ENCODE measurements around the gene PCDHGA5.
"Not testable (repeated sequence)": the region's sequence is repeated elsewhere in the genome, so short reads cannot be mapped to it uniquely, and the experiment has no call there.

The PCDHGA5 gene

DNA sequence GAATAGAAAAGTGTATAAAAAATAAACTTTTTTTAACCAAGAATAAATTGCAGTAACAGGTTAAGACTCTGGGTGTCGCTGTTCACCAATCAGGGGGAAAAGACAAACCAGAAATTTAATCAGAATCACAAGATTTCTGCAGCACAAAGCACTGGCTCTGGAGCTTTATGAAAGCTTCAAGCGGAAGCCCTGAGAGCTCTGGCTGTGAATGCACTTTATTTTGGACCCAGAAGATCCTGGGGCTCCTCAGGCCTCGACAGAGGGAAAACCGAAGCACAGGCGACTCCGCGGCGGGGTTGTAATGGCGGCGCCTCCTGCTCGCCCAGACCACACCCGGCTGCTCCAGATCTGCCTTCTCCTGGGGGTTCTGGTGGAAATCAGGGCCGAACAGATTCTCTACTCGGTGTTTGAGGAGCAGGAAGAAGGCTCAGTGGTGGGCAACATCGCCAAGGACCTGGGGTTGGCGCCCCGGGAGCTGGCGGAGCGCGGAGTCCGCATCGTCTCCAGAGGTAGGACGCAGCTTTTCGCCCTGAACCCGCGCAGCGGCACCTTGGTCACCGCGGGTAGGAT, 9.0 kb upstream of the PCDHGA5 start, which contains the start of gene PCDHGA4:
PCDHGA4 (plus strand) TSS at position 122 of the 570 bp plus-strand sequence; CDS start at position 209, 87 bp downstream.
- DNase-seq = no peak

DNA sequence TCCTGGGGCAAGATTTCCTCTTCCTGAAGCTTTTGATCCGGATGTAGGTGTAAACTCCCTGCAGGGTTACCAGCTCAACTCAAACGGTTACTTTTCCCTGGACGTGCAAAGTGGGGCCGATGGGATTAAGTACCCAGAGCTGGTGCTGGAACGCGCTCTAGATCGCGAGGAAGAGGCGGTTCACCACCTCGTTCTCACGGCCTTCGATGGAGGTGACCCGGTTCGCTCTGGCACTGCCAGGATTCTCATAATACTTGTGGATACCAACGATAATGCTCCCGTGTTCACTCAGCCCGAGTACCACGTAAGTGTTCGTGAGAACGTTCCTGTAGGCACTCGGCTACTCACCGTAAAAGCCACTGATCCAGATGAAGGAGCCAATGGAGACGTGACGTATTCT, 8.3 kb upstream of the PCDHGA5 start:
- no peak for DNase-seq

DNA sequence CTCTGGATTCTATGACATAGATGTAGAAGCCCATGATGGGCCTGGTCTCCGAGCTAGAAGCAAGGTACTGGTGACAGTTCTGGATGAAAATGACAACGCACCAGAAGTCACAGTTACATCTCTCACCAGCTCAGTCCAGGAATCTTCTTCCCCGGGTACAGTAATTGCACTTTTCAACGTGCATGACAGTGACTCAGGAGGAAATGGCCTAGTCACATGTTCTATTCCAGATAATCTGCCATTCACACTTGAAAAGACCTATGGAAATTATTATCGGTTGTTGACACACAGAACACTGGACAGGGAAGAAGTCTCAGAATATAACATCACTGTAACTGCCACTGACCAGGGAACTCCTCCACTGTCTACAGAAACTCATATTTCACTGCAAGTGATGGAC, 7.8 kb upstream of the PCDHGA5 start:
- DNase-seq = no peak

DNA sequence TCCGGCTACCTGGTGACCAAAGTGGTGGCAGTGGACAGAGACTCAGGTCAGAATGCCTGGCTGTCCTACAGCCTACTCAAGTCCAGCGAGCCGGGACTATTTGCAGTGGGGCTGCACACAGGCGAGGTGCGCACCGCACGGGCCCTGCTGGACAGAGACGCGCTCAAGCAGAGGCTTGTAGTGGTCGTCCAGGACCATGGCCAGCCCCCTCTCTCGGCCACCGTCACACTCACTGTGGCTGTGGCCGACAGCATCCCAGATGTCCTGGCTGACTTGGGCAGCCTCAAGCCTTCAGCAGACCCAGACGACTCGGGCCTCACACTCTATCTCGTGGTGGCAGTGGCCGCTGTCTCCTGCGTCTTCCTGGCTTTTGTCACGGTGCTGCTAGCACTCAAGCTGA, 7.0 kb upstream of the PCDHGA5 start:
- no peak for DNase-seq

GRCh38 chr5:141359790-141360426, 4.1 kb upstream of the PCDHGA5 start, which contains the start of gene PCDHGB2:
Gene PCDHGB2 (plus strand): TSS chr5:141359994. CDS start chr5:141360136, 142 bp downstream.
- DNase-seq = no peak

GRCh38 chr5:141360685-141361084, 3.3 kb upstream of the PCDHGA5 start:
- DNase-seq = no peak

DNA sequence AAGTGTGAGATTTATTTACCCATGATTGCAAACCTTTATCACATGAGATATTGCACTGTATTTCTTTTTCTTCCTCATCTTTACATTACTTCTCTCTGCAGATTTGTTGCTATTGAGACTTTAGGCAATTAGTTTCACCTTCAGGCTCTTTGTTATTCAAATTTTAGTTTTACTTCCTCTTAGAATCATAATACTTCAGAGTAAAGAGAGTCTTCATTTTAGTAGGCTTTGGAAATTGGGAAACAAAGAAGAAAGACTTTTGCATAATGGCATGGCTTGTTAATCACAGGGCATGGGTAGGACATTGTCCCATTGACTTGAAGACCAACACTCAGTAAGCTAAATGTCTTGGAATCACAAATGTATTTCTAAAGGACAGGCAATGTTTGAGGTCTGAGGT, 1.2 kb upstream of the PCDHGA5 start:
- no peak for DNase-seq

DNA sequence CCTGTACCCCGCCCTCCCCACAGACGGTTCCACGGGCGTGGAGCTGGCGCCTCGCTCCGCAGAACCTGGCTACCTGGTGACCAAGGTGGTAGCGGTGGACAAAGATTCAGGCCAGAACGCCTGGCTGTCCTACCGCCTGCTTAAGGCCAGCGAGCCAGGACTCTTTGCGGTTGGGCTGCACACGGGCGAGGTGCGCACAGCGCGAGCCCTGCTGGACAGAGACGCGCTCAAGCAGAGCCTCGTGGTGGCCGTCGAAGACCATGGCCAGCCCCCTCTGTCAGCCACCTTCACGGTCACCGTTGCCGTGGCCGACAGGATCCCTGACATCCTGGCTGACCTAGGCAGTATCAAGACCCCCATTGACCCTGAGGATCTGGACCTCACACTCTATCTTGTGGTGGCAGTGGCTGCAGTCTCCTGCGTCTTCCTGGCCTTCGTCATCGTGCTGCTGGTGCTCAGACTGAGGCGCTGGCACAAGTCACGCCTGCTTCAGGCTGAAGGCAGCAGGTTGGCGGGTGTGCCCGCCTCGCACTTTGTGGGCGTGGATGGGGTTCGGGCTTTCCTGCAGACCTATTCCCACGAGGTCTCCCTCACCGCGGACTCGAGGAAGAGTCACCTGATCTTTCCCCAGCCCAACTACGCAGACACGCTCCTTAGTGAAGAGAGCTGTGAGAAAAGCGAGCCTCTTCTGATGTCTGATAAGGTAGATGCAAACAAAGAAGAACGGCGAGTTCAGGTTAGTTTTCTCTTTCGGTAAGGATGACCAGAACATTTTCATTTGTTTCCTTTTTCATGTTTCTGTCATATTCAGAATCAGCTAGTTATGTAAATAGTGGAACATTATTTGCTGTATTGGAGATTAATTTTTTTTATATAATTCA, 2.3 kb downstream of the PCDHGA5 start:
- no peak for DNase-seq

- DNase-seq = no peak
Measured at GRCh38 chr5:141369994-141370848, 6.3 kb downstream of the PCDHGA5 start, which contains the start of gene PCDHGB3. Gene PCDHGB3 (plus strand): TSS chr5:141370242. CDS start chr5:141370395, 153 bp downstream.

DNA sequence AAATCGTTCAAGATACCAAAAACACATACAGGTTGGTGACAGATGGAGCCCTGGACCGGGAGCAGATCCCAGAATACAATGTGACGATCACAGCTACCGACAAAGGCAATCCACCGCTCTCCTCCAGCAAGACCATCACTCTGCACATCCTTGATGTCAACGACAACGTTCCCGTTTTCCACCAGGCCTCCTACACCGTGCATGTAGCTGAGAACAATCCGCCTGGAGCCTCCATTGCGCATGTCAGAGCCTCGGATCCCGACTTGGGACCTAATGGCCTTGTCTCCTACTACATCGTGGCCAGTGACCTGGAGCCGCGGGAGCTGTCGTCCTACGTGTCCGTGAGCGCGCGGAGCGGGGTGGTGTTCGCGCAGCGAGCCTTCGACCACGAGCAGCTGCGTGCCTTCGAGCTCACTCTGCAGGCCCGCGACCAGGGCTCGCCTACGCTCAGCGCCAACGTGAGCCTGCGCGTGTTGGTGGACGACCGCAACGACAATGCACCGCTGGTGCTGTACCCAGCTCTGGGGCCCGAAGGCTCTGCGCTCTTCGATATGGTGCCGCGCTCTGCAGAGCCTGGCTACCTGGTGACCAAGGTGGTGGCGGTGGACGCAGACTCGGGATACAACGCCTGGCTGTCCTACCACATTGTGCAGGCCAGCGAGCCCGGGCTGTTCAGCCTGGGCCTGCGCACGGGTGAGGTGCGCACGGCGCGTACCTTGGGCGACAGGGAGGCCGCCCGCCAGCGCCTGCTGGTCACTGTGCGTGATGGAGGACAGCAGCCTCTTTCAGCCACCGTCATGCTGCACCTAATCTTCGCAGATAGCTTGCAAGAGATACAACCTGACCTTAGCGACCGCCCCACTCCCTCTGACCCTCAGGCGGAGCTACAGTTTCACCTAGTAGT, 7.9 kb downstream of the PCDHGA5 start:
- DNase-seq = no peak

DNA sequence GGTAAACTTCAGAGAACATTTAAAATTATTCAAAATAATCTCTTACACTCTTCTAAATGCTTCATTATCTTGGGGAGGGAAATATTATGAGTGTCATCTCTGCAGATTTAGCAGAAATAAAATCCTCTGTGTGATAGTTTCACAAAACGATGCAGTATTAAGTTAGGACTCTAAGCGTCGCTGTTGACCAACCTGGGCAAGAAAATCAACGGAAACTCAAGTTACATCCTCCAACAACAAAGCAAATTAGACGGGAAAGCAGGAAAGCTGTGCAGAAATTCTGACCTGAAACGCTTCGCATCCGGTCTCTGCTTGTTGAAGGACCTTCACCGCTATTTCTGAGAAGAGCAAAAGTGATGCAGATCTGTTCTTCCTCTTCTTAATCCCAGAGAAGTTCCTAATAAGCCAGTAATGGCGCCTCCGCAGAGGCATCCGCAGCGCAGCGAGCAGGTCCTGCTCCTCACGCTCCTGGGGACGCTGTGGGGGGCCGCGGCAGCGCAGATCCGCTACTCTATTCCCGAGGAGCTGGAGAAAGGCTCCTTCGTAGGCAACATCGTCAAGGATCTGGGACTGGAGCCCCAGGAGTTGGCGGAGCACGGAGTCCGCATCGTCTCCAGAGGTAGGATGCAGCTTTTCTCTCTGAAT, 9.8 kb downstream of the PCDHGA5 start, which contains the start of gene PCDHGA6:
PCDHGA6 (plus strand) TSS at position 219 of the 645 bp plus-strand sequence; CDS start at position 412, 193 bp downstream.
- DNase-seq = no peak

GRCh38 chr5:141374627-141375026, 10.7 kb downstream of the PCDHGA5 start:
- no peak for DNase-seq

DNA sequence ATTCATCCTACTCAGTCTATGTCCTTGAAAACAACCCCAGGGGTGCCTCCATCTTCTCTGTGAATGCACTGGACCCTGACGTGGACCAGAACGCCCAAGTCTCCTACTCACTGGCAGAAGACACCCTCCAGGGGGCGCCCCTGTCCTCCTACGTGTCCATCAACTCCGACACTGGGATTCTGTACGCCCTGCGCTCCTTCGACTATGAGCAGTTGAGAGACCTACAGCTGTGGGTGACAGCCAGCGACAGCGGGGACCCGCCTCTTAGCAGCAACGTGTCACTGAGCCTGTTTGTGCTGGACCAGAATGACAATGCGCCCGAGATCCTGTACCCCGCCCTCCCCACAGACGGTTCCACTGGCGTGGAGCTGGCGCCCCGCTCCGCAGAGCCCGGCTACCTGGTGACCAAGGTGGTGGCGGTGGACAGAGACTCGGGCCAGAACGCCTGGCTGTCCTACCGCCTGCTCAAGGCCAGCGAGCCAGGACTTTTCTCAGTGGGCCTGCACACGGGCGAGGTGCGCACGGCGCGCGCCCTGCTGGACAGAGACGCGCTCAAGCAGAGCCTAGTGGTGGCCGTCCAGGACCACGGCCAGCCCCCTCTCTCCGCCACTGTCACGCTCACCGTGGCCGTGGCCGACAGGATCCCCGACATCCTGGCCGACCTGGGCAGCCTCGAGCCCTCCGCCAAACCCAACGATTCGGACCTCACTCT, 11.6 kb downstream of the PCDHGA5 start:
- DNase-seq = not testable (repeated sequence)

- peak; percentile 60 for DNase-seq
Measured at GRCh38 chr5:141382469-141383294, 18.7 kb downstream of the PCDHGA5 start, which contains the start of gene PCDHGA7. Gene PCDHGA7 (plus strand): TSS chr5:141382742. CDS start chr5:141382900, 158 bp downstream.

DNA sequence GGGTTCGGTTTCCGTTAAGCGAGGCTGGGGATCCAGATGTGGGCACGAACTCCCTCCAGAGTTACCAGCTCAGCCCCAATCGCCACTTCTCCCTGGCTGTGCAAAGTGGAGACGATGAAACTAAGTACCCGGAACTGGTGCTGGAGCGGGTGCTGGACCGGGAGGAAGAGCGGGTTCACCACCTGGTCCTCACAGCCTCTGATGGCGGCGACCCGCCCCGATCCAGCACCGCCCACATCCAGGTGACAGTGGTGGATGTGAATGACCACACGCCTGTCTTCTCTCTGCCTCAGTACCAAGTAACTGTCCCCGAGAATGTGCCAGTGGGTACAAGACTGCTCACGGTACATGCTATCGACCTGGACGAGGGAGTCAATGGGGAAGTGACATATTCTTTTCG, 19.4 kb downstream of the PCDHGA5 start:
- no peak for DNase-seq

- no peak for DNase-seq
Measured at GRCh38 chr5:141384471-141385267, 20.7 kb downstream of the PCDHGA5 start.

DNA sequence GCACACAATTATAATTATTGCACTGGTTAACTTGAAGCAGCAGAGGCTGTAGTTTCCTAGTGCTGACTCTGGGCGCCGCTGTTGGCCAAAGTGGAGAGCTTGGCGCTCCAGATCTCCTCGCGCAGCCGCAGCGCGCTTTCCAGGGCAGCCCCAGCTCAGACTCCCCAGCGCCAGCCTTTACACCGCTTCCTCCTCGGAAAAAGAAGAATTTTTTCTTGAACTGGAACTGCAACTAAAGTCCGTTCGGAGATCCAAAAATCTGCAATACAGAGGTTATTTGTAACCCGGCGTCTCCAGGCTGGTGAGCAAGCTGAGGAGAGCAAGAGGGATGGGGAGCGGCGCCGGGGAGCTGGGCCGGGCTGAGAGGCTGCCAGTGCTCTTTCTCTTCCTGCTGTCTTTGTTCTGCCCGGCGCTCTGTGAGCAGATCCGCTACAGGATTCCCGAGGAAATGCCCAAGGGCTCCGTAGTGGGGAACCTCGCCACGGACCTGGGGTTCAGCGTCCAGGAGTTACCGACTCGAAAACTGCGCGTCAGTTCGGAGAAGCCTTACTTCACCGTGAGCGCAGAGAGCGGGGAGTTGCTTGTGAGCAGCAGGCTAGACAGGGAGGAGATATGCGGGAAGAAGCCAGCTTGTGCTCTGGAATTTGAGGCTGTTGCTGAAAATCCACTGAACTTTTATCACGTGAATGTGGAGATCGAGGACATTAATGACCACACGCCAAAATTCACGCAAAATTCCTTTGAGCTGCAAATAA, 23.8 kb downstream of the PCDHGA5 start, which contains the start of gene PCDHGB4:
PCDHGB4 (plus strand) TSS at position 142 of the 755 bp plus-strand sequence; CDS start at position 329, 187 bp downstream.
- DNase-seq = not testable (repeated sequence)

Data from NCI-H2227 treated with DMSO at 0.1 percent for 48 hours (cell line).